ENCODE data around the gene IQCH. TPM values are rescaled to one million over a fixed set of nuclear protein-coding genes. Genes with fewer than 3 reads are reported as not detected.

The IQCH gene
- total RNA-seq, 4 donors from 2014 or later, result 0.66 to 3.0 (median 2.0) TPM

DNA sequence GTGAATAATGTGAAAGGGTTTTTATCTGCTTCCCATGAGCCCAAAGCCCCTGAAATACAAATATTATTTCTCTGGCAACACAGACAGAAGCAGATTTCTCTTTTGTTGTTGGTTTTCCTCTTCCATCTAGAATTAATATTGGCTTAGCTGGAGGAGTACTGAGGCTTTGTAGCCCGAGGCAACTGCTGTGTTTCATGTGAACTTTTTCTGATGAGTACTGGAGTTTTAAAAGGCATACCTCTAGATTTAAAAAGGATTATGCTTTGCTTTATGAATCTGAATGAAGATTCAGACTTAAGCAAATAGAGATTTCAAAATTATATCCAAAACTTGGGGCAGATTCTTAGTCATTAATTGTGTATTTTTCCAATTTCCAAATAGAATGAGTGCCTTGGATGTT is 50.9 kb downstream of the IQCH start:
- TF ChIP-seq POLR2A (IDR thresholded peaks at IDR 0.05) (no peak), EP300 (IDR thresholded peaks at IDR 0.05) (no peak)
- TF ChIP-seq, protein P1, sequence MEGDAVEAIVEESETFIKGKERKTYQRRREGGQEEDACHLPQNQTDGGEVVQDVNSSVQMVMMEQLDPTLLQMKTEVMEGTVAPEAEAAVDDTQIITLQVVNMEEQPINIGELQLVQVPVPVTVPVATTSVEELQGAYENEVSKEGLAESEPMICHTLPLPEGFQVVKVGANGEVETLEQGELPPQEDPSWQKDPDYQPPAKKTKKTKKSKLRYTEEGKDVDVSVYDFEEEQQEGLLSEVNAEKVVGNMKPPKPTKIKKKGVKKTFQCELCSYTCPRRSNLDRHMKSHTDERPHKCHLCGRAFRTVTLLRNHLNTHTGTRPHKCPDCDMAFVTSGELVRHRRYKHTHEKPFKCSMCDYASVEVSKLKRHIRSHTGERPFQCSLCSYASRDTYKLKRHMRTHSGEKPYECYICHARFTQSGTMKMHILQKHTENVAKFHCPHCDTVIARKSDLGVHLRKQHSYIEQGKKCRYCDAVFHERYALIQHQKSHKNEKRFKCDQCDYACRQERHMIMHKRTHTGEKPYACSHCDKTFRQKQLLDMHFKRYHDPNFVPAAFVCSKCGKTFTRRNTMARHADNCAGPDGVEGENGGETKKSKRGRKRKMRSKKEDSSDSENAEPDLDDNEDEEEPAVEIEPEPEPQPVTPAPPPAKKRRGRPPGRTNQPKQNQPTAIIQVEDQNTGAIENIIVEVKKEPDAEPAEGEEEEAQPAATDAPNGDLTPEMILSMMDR (IDR thresholded peaks at IDR 0.05), result no peak
- no peaks in the 10 kb centered on the region for H3K9me3 ChIP-seq
- H3K27me3 ChIP-seq, result no peaks in the 10 kb centered on the region
- H3K27ac ChIP-seq, result no peak overlapping the region
- no peaks in the 10 kb centered on the region for H3K36me3 ChIP-seq
- WGBS, 2 donors, result 0 to 2% methylated on average over 1 of the region's 1 CpG
- peaks cover 0 to 12% (median 0%) of the 10 kb centered on the region in 4 donors for H3K4me1 ChIP-seq
- DNase-seq (ENCODE audit: low spot score in 2 of 2), result no peak
- H3K4me3 ChIP-seq, result no peak overlapping the region

DNA sequence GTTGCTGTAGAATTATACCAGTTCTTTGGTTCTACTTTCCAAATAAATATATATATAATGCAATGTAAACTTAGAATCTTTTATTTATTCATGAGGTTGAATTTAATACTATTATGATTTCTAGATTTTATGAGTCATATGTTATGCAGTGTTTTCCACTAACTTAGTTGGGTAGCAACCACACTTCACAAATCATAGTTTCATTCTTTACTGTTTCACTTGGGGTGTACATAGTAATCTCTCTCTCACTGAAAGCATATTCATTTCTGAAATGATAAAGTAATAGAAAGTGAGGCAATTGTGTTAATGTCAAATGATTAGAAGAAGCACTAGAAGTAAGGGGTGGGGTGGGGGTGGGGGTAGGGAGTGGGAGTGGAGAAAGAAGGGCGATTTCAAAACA is 52.6 kb downstream of the IQCH start:
- TF ChIP-seq POLR2A (IDR thresholded peaks at IDR 0.05), result no peak
- no peak for TF ChIP-seq EP300 (IDR thresholded peaks at IDR 0.05)
- TF ChIP-seq, protein P1 (IDR thresholded peaks at IDR 0.05), result no peak
- DNase-seq (ENCODE audit: low spot score in 2 of 2), result no peak
- Histone ChIP-seq H3K9me3 (no peaks in the 10 kb centered on the region), H3K36me3 (no peaks in the 10 kb centered on the region), H3K4me3 (no peak overlapping the region), H3K27me3 (no peaks in the 10 kb centered on the region), H3K4me1 (peaks cover 0 to 12% (median 0%) of the 10 kb centered on the region in 4 donors), H3K27ac (no peak overlapping the region)
- 32 to 52% methylated on average over 1 of the region's 1 CpG for WGBS, 2 donors

DNA sequence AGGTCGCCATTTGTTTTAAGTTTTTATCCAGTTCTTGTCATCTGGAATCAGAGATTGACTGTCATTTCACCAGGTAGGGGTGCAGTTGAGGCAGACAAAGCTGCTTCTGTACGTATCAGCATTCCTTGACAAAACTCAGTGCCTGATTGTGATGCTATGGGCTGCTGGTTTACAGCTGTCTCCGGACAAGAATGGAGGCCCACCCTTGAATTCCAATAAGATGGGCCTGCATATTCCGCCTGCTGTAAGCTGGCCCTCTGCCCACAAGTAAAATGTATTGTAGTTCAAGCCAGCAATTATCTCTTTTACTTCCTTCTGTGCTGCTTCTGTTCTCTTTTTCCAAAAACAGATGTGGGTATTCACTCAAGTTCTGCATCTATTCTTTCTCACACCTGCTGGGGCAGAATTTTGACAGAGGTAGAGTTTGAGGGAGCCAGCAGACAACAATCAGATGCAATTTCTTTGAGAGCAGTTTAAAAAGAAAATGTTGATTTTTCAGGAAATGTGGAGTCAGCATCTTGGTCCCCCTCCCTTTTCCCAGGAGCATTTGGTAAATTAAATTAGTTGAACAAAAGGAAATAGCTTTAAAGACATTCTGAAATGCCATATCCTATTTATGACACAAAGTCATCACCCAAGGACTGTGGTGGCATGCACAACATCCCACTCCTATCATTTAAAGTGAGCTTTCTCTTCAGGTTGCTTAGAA is 53.5 kb downstream of the IQCH start:
- TF ChIP-seq POLR2A (IDR thresholded peaks at IDR 0.05) (no peak), EP300 (IDR thresholded peaks at IDR 0.05) (no peak)
- TF ChIP-seq, protein P1 (IDR thresholded peaks at IDR 0.05), result no peak
- peaks cover 0 to 12% (median 0%) of the 10 kb centered on the region in 4 donors for H3K4me1 ChIP-seq
- no peaks in the 10 kb centered on the region for H3K9me3 ChIP-seq
- no peak for DNase-seq (ENCODE audit: low spot score in 2 of 2)
- no peak overlapping the region for H3K4me3 ChIP-seq
- no peak overlapping the region for H3K27ac ChIP-seq
- H3K27me3 ChIP-seq, result no peaks in the 10 kb centered on the region
- H3K36me3 ChIP-seq, result no peaks in the 10 kb centered on the region
- 58 to 61% methylated on average over 4 of the region's 4 CpGs for WGBS, 2 donors

DNA sequence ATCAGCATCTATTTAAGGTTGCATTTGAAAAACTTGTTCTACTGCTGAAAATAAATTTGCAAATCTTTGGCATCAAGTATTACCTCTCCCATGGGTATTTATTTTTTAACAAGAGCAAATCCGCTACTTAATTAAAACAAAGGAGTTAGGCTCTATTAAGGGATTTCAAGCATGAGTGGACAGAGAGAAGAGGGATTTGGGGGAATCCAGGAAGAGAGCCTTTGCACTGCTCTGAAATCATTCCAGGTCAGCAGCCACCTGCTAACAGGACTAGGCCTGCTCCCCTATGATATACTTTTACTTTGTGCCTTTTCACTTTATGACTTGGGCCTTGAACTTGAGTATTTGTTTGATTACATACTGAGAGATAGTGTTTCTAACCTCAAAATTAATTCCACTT is 57.1 kb downstream of the IQCH start:
- no peaks in the 10 kb centered on the region for H3K27me3 ChIP-seq
- no peaks in the 10 kb centered on the region for H3K9me3 ChIP-seq
- no peak for TF ChIP-seq POLR2A (IDR thresholded peaks at IDR 0.05)
- TF ChIP-seq EP300 (IDR thresholded peaks at IDR 0.05), result no peak
- TF ChIP-seq, protein P1 (IDR thresholded peaks at IDR 0.05), result no peak
- no peak overlapping the region for H3K27ac ChIP-seq
- H3K36me3 ChIP-seq, result no peaks in the 10 kb centered on the region
- 95 to 100% methylated on average over 1 of the region's 1 CpG for WGBS, 2 donors
- no peak overlapping the region for H3K4me3 ChIP-seq
- peaks cover 0 to 10% (median 0%) of the 10 kb centered on the region in 4 donors for H3K4me1 ChIP-seq
- DNase-seq (ENCODE audit: low spot score in 2 of 2), result no peak

DNA sequence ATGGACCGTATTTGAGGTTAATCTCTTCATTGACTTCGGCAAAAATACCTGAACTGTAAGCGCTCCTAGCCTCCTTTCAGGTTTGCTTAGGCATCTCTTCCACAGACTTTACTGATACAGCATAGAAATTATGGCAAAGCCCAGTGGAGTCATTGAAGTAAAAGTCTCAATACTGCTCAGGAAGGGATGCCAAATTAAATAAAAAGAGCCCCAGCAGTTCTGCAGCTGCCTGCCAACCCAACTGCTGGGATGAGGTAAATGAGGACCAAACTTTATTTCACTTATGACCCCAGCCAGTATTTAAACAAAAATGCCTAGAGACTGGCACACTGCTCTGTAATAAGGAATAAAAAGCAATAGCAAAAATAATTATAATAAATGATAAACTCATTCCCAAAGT is 65.4 kb downstream of the IQCH start:
- no peak for DNase-seq (ENCODE audit: low spot score in 2 of 2)
- TF ChIP-seq, protein P1 (IDR thresholded peaks at IDR 0.05), result no peak
- no peak for TF ChIP-seq EP300 (IDR thresholded peaks at IDR 0.05)
- no peak for TF ChIP-seq POLR2A (IDR thresholded peaks at IDR 0.05)
- Histone ChIP-seq H3K9me3 (no peaks in the 10 kb centered on the region), H3K27ac (no peak overlapping the region), H3K27me3 (no peaks in the 10 kb centered on the region), H3K4me1 (no peaks in the 10 kb centered on the region), H3K36me3 (no peaks in the 10 kb centered on the region), H3K4me3 (no peak overlapping the region)
- WGBS, 2 donors, result 72 to 76% methylated on average over 3 of the region's 3 CpGs

All from tibial nerve (tissue), 4 donors.